ENCODE measurements around the gene MT1E. TPM values are rescaled to one million over a fixed set of nuclear protein-coding genes. Genes with fewer than 3 reads are reported as not detected.
A peak's percentile ranks its signal among the peaks of the same experiment; 100 is the strongest.

The MT1E gene
- total RNA-seq, 4 donors from 2014 or later = 52.4 to 106 (median 88.7) TPM

DNA sequence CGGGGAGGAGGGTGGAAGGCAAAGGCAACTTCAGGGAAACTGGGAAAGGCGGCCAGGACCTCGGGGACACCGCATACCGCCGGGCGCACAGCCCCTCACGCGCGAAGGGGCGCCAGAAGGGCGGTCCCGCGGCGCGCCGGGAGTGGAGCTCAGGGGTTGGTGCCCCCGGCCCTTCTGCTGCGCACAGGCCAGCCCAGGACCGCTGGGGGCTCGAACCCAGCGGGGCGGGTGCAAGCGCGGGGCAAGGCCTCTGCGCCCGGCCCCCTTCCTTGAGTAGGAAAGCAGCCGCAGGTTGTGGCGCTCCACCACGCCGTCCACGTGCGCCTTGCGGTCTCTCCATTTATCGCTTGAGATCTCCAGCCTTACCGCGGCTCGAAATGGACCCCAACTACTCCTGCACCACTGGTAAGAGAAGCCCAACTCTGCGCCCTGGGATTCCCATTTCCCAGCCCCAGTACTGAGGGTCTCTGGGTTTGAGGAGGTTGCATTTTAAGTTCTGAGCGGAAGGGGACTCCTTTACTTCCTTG, 9.9 kb downstream of the MT1E start:
- WGBS, 2 donors = 23 to 40% methylated on average over 7 to 12 of the region's 40 CpGs
- Histone ChIP-seq H3K36me3 (no peaks in the 10 kb centered on the region), H3K4me1 (peaks cover 16 to 64% (median 29%) of the 10 kb centered on the region in 3 donors), H3K27ac (no peak overlapping the region), H3K9me3 (no peaks in the 10 kb centered on the region), H3K27me3 (peaks cover 3 to 93% (median 9%) of the 10 kb centered on the region in 4 donors), H3K4me3 (peak overlapping the region in 2 of 4 donors; percentile 34 to 51)
- no peak for DNase-seq
- no peak for TF ChIP-seq POLR2A (IDR thresholded peaks at IDR 0.05)
- TF ChIP-seq, protein P1, sequence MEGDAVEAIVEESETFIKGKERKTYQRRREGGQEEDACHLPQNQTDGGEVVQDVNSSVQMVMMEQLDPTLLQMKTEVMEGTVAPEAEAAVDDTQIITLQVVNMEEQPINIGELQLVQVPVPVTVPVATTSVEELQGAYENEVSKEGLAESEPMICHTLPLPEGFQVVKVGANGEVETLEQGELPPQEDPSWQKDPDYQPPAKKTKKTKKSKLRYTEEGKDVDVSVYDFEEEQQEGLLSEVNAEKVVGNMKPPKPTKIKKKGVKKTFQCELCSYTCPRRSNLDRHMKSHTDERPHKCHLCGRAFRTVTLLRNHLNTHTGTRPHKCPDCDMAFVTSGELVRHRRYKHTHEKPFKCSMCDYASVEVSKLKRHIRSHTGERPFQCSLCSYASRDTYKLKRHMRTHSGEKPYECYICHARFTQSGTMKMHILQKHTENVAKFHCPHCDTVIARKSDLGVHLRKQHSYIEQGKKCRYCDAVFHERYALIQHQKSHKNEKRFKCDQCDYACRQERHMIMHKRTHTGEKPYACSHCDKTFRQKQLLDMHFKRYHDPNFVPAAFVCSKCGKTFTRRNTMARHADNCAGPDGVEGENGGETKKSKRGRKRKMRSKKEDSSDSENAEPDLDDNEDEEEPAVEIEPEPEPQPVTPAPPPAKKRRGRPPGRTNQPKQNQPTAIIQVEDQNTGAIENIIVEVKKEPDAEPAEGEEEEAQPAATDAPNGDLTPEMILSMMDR (IDR thresholded peaks at IDR 0.05) = no peak
- intact Hi-C loops (cut with DNase I) = no loop called here

DNA sequence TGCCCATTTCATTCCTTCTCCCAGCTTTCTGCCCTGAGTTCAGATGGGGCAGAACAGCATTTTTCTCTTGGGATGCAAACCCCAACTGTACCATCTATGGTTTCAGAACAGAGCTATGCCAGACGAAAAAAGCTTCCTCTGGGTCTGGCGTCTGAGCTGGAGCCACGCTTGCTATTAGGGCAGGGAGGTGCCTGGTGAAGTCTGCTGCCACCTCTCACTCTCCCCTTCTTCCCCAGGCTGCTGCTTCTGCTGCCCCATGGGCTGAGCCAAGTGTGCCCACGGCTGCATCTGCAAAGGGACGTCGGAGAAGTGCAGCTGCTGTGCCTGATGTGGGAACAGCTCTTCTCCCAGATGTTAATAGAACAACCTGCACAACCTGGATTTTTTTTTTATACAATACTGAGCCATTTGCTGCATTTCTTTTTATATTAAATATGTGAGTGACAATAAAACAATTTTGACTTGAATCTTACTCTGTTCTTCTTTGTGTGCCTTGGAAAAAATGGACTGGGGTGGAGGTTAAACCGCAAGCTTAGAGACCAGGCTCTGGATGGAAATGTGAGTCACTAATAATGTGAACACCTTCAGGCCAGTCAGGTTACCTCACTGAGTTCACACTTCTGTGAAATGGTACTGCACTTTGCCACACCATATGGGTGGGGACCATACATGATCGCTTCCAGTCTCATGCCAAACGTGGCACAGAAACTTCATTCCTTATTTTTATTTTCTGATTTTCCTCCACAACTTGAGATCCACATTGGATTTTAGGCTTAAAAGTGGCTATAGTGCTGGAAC, 11.2 kb downstream of the MT1E start:
- Histone ChIP-seq H3K27ac (no peak overlapping the region), H3K4me3 (no peak overlapping the region), H3K9me3 (no peaks in the 10 kb centered on the region), H3K4me1 (peaks cover 16 to 61% (median 29%) of the 10 kb centered on the region in 3 donors), H3K36me3 (no peaks in the 10 kb centered on the region), H3K27me3 (peaks cover 3 to 99% (median 9%) of the 10 kb centered on the region in 4 donors)
- intact Hi-C loops (cut with DNase I) = no loop called here
- 69 to 78% methylated on average over 6 to 7 of the region's 9 CpGs for WGBS, 2 donors
- TF ChIP-seq POLR2A (IDR thresholded peaks at IDR 0.05) = no peak
- TF ChIP-seq, protein P1 (IDR thresholded peaks at IDR 0.05) = no peak
- no peak for DNase-seq

DNA sequence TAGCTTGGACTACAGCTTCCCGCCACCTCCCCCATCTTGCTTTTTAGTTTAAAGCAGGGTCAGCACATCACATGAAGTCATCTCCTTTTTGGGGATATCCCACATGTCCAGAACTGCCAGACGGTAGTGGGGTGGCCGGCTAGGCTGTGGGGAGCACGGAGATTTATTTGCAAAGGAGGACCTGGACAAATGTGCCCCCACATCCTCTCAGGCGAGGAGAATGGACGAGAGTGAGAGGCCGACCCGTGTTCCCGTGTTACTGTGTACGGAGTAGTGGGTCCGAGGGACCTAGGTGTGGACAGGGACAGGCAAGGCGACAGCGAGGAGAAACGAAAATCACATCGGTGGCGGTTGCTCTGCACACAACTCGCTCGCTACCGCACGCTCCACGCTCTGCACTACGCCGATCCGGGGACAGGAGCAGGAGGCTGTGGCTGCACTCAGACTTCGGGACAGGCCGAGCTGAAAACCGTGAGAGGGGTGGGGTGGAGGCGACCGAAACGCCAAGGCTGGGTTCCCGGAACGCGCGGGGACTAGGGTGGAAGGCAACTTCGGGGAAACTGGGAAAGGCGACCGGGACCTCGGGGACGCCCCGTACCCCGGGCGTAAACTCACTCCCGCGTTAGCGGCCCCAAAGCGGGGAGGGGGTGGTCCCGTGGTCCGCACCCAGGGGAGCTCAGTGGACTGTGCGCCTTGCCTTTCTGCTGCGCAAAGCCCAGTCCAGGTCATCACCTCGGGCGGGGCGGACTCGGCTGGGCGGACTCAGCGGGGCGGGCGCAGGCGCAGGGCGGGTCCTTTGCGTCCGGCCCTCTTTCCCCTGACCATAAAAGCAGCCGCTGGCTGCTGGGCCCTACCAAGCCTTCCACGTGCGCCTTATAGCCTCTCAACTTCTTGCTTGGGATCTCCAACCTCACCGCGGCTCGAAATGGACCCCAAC, 12.5 kb downstream of the MT1E start, which contains the start of gene MT1A:
Gene MT1A, plus strand, starts transcription at position 853 of the 937 bp plus-strand sequence. Its CDS starts 73 bp downstream, at position 926.
- intact Hi-C loops (cut with DNase I) = no loop called here
- peak within 1 kb of the TSS; percentile 32 to 85 (median 66) for H3K27ac ChIP-seq
- peaks cover 11 to 52% (median 20%) of the 10 kb centered on the region in 3 donors for H3K4me1 ChIP-seq
- no peaks in the 10 kb centered on the region for H3K9me3 ChIP-seq
- H3K36me3 ChIP-seq = no peaks in the 10 kb centered on the region
- H3K27me3 ChIP-seq = peaks cover 3 to 97% (median 9%) of the 10 kb centered on the region in 4 donors
- WGBS, 2 donors = 17 to 33% methylated on average over 21 to 26 of the region's 68 CpGs
- H3K4me3 ChIP-seq = peak within 1 kb of the TSS; percentile 12 to 71 (median 47)
- no peak for DNase-seq
- TF ChIP-seq POLR2A (IDR thresholded peaks at IDR 0.05) = peak in 1 of 4 donors; percentile 42
- TF ChIP-seq, protein P1 (IDR thresholded peaks at IDR 0.05) = no peak

DNA sequence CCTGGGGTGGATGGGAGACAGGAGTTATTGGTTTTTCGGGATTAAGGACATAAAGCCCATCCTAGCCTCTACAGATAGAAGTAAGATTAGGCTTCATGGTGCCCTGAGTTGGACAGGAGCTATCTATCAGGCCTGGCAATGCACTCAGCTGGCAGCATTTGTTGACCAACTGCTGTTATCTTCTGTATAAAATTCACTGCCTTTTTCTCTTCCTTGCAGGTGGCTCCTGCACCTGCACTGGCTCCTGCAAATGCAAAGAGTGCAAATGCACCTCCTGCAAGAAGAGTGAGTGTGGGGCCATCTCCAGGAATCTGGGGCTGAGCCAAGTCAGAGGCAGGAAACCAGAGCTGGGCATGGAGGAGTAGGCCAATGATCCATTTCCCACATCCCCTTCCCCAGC, 13.5 kb downstream of the MT1E start:
- no peaks in the 10 kb centered on the region for H3K36me3 ChIP-seq
- H3K9me3 ChIP-seq = no peaks in the 10 kb centered on the region
- no peak overlapping the region for H3K4me3 ChIP-seq
- intact Hi-C loops (cut with DNase I) = no loop called here
- H3K27ac ChIP-seq = no peak overlapping the region
- DNase-seq = no peak
- peaks cover 3 to 97% (median 9%) of the 10 kb centered on the region in 4 donors for H3K27me3 ChIP-seq
- H3K4me1 ChIP-seq = peaks cover 18 to 52% (median 30%) of the 10 kb centered on the region in 3 donors
- WGBS, 2 donors = 91 to 100% methylated on average over 1 of the region's 1 CpG
- TF ChIP-seq, protein P1 (IDR thresholded peaks at IDR 0.05) = no peak
- no peak for TF ChIP-seq POLR2A (IDR thresholded peaks at IDR 0.05)
